ENCODE results near the gene CDKN1C.

The CDKN1C gene

DNA sequence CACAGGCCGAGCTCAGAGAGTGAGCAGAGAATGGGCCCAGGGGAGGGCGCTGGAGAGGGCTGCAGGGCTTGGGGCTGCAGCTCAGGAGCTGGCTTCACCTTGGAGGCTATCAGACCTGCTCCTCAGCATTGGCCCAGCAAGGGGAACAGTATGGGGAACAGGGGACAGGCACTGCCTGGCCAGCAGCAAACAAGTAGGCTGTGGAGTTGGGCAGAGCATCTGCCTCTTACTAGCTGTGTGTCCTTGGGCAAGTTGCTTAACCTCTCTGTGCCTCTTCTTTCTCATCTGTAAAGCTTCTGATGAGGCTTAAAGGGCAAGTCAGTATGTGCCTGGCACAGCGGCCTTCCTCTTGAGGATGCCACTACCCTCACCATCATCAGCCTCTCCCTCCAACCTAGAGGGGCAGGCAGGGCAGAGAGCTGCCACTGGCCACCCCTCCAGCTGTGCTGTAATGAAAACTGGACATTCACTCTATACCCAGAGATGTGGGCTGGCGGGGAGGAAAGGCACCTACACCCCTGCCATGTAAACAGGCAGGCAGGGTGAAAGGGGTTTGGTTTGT lies 7.5 kb upstream of the CDKN1C start:
- Histone ChIP-seq H3K9ac (ENCODE audit: low read depth, low read length) (peak overlapping the region; percentile 46; the same call in 1 of the 2 replicates), H3K4me1 (ENCODE audit: insufficient read depth, low read length) (peaks cover 13% of the 10 kb centered on the region), H3K9me3 (ENCODE audit: control insufficient read depth, insufficient read depth, low read length) (no peaks in the 10 kb centered on the region), H3K36me3 (ENCODE audit: insufficient read depth, low read length) (no peaks in the 10 kb centered on the region)

GRCh38 chr11:2892215-2892966 lies 6.8 kb upstream of the CDKN1C start:
- peaks cover 13% of the 10 kb centered on the region for H3K4me1 ChIP-seq (ENCODE audit: insufficient read depth, low read length)
- H3K9me3 ChIP-seq (ENCODE audit: control insufficient read depth, insufficient read depth, low read length), result no peaks in the 10 kb centered on the region
- no peaks in the 10 kb centered on the region for H3K36me3 ChIP-seq (ENCODE audit: insufficient read depth, low read length)
- H3K9ac ChIP-seq (ENCODE audit: low read depth, low read length), result peak overlapping the region; percentile 49; the same call in 1 of the 2 replicates

- Histone ChIP-seq H3K4me1 (ENCODE audit: insufficient read depth, low read length) (peaks cover 15% of the 10 kb centered on the region), H3K9ac (ENCODE audit: low read depth, low read length) (no peak overlapping the region; the same call in 1 of the 2 replicates)
Measured at GRCh38 chr11:2891326-2892214, 6.0 kb upstream of the CDKN1C start.

DNA sequence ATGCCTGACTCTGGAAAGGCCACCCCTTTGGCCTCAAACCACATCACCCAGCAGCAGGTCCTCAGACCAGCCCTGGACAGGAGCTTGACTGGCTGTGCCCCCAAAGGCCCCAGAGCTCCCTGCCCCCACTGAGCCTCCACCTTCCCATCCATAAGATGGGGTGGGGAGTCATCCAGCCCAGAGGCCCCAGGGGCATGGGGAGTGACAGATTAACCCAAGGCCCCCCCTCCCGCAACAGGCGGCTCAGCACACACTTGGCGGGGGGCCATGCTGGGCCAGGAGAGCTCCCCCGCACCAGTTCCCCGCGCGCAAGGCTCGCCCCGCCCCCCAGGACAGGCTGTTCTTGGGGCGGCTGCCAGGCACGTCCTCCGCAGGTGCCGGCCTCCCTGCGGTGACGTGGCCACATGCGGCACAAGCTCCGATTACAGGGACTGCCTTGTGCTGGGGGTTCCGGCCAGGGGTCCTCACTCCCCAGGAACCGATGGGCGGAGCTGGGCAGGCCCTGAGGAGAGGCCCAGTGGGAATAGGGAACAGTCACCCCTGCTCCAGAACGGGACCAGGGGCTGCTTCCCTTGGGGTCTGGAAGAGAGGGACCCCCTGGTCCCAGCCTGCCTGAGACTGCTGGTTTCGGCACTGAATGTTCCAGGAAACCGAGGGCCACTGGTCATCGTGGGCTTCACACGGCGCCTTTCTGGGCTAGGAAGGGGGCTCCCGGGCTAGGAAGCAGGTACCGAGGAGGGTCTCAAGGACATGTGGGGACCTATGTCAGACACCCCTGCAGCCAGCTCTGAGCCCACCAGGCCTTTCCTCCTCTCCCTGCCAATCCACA lies 5.1 kb upstream of the CDKN1C start:
- no peaks in the 10 kb centered on the region for H3K36me3 ChIP-seq (ENCODE audit: insufficient read depth, low read length)
- H3K4me1 ChIP-seq (ENCODE audit: insufficient read depth, low read length), result peaks cover 18% of the 10 kb centered on the region
- no peak overlapping the region for H3K9ac ChIP-seq (ENCODE audit: low read depth, low read length)
- no peaks in the 10 kb centered on the region for H3K9me3 ChIP-seq (ENCODE audit: control insufficient read depth, insufficient read depth, low read length)

More at GRCh38 chr11:2891326-2892214, 6.0 kb upstream of the CDKN1C start:
- Histone ChIP-seq H3K9me3 (ENCODE audit: control insufficient read depth, insufficient read depth, low read length) (no peaks in the 10 kb centered on the region), H3K36me3 (ENCODE audit: insufficient read depth, low read length) (no peaks in the 10 kb centered on the region)

DNA sequence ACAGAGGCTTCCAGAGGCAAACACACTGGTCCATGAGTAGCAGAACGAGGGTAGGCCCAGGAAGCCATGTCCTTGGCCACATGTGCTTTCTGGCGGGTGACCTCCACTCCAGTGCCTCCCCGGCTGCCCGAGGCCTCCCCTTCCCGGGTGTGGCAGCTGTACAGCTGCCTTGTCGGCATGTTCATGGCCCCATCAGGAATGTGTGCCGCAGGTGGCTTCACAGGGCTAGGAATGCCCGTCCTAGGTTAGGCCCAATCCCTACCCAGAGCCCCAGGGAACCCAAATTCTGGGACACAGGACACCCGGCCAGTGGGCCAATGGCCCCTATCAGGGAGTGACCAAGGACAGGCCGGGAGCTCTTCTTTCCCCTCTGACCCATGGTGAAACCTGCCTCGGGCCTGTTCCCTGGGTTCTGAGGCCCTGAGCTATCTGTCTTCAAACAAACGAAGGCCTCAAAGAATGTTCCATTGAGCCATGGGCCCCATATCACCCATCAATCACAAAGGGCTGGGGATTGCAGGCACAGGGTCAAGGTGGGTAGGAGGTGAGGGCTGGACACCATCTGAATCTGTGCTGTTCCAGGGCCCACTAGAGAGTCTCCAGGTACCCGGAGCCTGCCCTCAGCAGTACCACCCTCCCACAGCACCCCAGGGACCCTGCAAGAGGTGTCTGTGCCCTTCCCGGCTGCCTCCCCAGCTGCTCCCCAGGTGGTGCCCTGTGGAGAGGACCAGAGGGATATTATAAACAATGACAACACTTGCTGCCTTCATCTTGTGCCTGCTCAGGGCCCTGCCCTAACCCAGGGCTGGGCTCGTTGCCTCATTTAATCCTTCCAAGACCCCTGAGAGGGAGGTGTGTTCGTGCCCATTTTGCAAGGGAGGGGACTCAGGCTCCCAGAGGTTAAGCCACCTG lies 4.0 kb upstream of the CDKN1C start:
- no peak overlapping the region for H3K9ac ChIP-seq (ENCODE audit: low read depth, low read length)
- peaks cover 18% of the 10 kb centered on the region for H3K4me1 ChIP-seq (ENCODE audit: insufficient read depth, low read length)

DNA sequence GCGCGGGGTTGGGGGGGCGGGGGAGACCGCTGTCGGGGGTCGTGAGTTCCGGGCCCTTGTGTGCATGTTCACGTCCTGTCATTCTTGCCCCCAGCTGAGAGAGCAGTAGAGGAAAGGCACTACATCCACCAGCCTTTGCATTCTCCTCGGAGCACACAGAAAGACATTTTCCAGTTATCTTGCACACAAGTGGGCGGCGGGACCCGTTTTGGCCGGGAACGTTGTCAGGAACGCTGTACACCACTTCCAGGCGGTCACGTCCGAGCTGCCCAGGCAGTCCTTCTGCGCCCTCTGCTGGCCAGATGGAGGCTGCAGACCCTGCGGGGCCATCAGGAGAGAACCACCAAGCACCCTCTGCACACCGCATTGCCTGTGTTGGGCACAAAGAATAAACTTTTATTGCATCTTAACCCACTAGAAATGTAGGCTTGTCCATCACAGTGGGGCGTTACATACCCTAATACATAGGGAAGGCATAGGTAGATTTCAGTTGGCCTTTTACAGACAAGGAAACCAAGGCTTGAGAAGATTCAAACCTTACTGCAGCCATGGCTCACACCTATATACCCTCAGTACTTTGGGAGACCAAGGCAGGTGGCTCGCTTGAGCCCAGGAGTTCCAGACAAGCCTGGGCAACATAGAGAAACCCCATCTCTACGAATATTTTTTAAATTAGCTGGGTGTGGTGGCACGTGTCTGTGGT lies 2.8 kb upstream of the CDKN1C start:
- peaks cover 18% of the 10 kb centered on the region for H3K4me1 ChIP-seq (ENCODE audit: insufficient read depth, low read length)
- no peaks in the 10 kb centered on the region for H3K9me3 ChIP-seq (ENCODE audit: control insufficient read depth, insufficient read depth, low read length)
- no peaks in the 10 kb centered on the region for H3K36me3 ChIP-seq (ENCODE audit: insufficient read depth, low read length)
- H3K9ac ChIP-seq (ENCODE audit: low read depth, low read length), result no peak overlapping the region

More for the DNA sequence above, 4.0 kb upstream of the CDKN1C start:
- Histone ChIP-seq H3K36me3 (ENCODE audit: insufficient read depth, low read length) (no peaks in the 10 kb centered on the region), H3K9me3 (ENCODE audit: control insufficient read depth, insufficient read depth, low read length) (no peaks in the 10 kb centered on the region)

DNA sequence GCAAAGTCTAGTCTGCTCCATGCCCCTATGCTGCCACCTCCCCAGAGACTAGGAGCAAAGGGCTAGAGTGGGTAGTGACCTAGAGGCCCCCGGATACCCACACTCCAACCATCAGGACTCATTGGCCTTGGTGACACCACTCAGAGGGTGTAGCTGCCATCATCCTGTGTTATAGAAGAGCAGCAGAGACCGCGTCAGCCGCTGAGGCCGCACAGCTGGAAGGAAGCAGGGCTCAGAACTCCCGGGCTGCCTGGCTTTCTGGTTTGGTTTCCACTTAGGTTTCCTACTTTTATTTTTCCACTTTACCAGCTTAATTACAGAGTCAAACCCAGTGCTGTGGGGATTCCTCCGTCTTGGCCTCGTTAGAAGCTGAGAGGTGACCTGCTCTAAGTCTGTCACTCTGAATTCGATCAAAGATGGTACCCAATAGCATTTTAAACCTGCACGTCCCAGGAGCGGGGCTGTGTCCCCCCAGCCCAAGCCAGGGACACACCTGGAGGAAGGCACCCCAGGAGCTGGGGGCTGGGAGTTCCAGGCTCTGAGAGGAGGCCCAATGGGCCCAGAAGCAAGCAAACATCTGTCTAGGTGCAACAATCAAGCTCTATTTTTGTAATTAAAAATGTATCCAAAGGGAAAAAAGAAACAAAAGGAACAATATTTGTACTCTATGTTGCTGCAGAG lies 2.1 kb upstream of the CDKN1C start:
- H3K36me3 ChIP-seq (ENCODE audit: insufficient read depth, low read length), result no peaks in the 10 kb centered on the region
- H3K9me3 ChIP-seq (ENCODE audit: control insufficient read depth, insufficient read depth, low read length), result no peaks in the 10 kb centered on the region
- H3K4me1 ChIP-seq (ENCODE audit: insufficient read depth, low read length), result peaks cover 18% of the 10 kb centered on the region
- no peak overlapping the region for H3K9ac ChIP-seq (ENCODE audit: low read depth, low read length)

GRCh38 chr11:2886936-2887335 lies 1.4 kb upstream of the CDKN1C start:
- no peaks in the 10 kb centered on the region for H3K9me3 ChIP-seq (ENCODE audit: control insufficient read depth, insufficient read depth, low read length)
- no peaks in the 10 kb centered on the region for H3K36me3 ChIP-seq (ENCODE audit: insufficient read depth, low read length)
- no peak overlapping the region for H3K9ac ChIP-seq (ENCODE audit: low read depth, low read length)
- peaks cover 18% of the 10 kb centered on the region for H3K4me1 ChIP-seq (ENCODE audit: insufficient read depth, low read length)

GRCh38 chr11:2886191-2886894 lies 768 bp upstream of the CDKN1C start:
- peaks cover 12% of the 10 kb centered on the region for H3K4me1 ChIP-seq (ENCODE audit: insufficient read depth, low read length)
- H3K36me3 ChIP-seq (ENCODE audit: insufficient read depth, low read length), result no peaks in the 10 kb centered on the region
- peak overlapping the region; percentile 45; the same call in 1 of the 2 replicates for H3K9ac ChIP-seq (ENCODE audit: low read depth, low read length)

GRCh38 chr11:2885017-2885677 lies 428 bp downstream of the CDKN1C start:
- Histone ChIP-seq H3K36me3 (ENCODE audit: insufficient read depth, low read length) (no peaks in the 10 kb centered on the region), H3K4me1 (ENCODE audit: insufficient read depth, low read length) (peaks cover 5% of the 10 kb centered on the region; the same call in 1 of the 2 replicates), H3K9me3 (ENCODE audit: control insufficient read depth, insufficient read depth, low read length) (no peaks in the 10 kb centered on the region), H3K9ac (ENCODE audit: low read depth, low read length) (peak overlapping the region; percentile 68)

More at GRCh38 chr11:2886191-2886894, 768 bp upstream of the CDKN1C start:
- no peaks in the 10 kb centered on the region for H3K9me3 ChIP-seq (ENCODE audit: control insufficient read depth, insufficient read depth, low read length)

- peaks cover 5% of the 10 kb centered on the region; the same call in 1 of the 2 replicates for H3K4me1 ChIP-seq (ENCODE audit: insufficient read depth, low read length)
- no peaks in the 10 kb centered on the region for H3K36me3 ChIP-seq (ENCODE audit: insufficient read depth, low read length)
- peak overlapping the region; percentile 68; the same call in 1 of the 2 replicates for H3K9ac ChIP-seq (ENCODE audit: low read depth, low read length)
- H3K9me3 ChIP-seq (ENCODE audit: control insufficient read depth, insufficient read depth, low read length), result no peaks in the 10 kb centered on the region
Measured at GRCh38 chr11:2883979-2884815, 1.4 kb downstream of the CDKN1C start.
